Neural progenitor cell (in vitro differentiated cells): Measurements from ENCODE around the gene RNF4.

Experiments used
- EZH2 ChIP-seq: fragments of 200-600 bp; sonication (generic); IDR thresholded peaks from 2 replicates; pipeline ENCODE4 v1.6.1; 2017; ENCODE audit warnings: antibody characterized with exemption, mild to moderate bottlenecking, moderate library complexity
- TF ChIP-seq, protein P1 (sequence below): fragments of 200-600 bp; sonication (generic); IDR thresholded peaks from 2 replicates; pipeline ENCODE4 v1.5.1; 2017; ENCODE audit warnings: antibody characterized with exemption, mild to moderate bottlenecking

DNA sequence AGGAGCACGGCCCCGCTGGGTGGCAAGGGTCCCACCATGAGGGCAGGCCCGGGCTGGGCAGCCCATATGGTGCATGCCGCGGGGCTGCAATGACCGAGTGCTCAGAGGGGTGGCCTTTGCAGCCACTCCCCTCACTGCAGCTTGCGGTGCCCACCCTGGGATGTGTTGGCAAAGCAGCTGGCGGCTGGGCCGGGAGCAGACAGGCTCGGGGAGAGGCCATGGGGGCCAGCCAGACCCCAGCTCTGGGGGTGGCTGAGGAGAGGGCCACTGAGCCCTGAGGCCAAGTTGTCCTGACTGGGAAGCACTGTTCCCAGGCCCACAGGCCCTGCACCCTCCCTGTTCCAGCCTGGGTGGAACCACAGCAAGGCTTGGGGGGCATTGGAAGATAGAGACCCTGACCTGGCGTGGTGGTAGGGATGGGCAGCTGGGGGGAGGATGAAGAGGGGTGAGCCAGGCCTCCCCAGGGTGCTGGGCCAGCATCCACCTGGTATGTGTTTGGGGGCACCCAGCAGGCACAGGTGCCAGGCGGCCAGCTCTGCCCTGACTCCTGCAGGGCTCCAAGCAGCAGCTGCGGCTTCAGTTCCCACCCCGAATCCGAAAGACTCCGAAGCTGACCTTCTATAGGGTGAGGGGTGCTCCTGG, 18.4 kb upstream of the RNF4 start:
- TF ChIP-seq, protein P1, sequence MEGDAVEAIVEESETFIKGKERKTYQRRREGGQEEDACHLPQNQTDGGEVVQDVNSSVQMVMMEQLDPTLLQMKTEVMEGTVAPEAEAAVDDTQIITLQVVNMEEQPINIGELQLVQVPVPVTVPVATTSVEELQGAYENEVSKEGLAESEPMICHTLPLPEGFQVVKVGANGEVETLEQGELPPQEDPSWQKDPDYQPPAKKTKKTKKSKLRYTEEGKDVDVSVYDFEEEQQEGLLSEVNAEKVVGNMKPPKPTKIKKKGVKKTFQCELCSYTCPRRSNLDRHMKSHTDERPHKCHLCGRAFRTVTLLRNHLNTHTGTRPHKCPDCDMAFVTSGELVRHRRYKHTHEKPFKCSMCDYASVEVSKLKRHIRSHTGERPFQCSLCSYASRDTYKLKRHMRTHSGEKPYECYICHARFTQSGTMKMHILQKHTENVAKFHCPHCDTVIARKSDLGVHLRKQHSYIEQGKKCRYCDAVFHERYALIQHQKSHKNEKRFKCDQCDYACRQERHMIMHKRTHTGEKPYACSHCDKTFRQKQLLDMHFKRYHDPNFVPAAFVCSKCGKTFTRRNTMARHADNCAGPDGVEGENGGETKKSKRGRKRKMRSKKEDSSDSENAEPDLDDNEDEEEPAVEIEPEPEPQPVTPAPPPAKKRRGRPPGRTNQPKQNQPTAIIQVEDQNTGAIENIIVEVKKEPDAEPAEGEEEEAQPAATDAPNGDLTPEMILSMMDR: no peak
- no peak for TF ChIP-seq EZH2
